CD4-positive, alpha-beta T cell treated with Interleukin-1 beta for 1 hour (primary cell): ENCODE measurements around the gene ZNF398.

Source experiments
- DNase-seq, 2 donors: peaks; one replicate each; pipeline ENCODE4 v3.0.0-alpha.2; 2020 to 2022

The ZNF398 gene

GRCh38 chr7:149196151-149196704 is 49.0 kb downstream of the ZNF398 start:
- no peak for DNase-seq

DNA sequence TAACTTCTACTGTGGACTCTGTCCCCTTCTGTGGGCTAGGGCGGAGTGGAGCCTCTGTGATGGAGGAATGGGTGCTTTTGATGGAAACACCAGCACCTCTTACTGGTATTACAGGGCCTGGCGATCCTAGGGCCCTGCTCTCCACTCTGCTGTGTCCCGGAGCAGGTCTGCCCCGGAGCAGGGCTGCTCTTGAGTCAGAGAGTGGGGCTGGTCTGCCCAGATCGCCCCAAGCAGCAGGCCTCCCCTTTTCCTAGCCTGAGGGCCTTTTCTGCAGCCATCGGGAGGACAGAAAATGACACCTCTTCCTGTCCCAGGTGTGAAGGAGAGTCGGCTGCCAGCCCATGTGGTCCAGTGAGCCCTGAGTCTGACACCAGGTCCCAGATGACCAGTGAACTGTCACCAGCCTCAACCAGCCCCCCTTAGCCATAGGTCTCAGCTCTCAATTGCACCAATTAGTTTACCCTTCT is 49.5 kb downstream of the ZNF398 start:
- no peak for DNase-seq

GRCh38 chr7:149197675-149198074 is 50.4 kb downstream of the ZNF398 start:
- no peak for DNase-seq

DNA sequence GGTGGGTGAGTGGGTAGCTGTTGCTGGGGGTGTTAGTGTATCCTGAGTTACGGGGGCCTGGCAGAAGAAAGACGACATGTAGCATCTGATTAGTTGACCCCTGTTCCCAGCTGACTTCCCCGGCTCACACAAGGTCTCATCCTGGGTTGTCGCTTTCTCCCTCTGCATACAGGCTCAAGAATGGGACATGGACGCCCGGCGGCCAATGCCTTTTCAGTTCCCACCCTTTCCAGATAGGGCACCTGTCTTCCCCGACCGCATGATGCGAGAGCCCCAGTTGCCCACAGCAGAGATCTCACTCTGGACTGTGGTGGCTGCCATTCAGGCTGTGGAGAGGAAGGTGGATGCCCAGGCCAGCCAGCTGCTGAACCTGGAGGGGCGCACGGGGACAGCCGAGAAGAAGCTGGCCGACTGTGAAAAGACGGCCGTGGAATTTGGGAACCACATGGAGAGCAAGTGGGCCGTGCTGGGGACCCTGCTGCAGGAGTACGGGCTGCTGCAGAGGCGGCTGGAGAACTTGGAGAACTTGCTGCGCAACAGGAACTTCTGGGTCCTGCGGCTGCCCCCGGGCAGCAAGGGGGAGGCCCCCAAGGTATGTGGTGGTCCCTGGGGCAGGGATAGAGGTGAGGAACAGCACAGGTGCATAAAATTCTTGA is 51.0 kb downstream of the ZNF398 start:
- no peak for DNase-seq

DNA sequence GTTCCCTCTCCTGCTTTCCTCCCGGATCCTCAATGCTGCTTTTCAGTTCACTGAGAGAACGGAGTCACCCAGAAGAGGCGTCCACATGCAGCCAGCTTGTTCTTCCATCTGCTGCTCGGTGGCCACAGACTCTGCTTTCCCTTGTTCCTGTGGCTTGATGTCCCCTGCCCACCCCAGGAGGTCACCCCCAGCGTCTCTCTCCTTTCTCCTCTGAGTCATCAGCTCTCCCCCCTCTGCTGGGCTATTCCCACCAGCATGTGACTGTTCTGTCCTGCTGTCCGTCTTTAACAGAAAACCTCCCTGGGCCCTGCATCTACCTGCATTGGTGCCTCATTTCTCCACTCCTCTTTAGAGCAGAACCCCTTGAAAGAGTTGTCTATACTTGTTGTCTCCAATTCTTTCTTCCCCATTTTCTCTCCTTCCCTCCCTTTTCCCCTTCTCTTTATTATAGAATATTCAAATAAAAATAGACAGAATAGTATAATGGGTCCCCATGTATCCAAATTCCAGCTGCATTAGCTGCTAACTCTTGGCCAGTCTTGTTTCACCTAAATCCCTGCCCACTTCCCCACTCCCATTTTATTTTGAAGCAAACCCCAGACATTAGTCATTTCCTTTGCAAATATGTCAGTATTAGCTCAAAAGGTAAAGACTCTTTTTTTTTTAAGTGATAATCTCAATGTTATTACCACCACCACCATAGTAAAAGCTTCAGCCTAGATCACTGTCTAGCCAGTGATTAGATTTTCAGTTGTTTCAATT is 52.2 kb downstream of the ZNF398 start:
- no peak for DNase-seq

- DNase-seq: no peak
These were observed 55.6 kb downstream of the ZNF398 start for GRCh38 chr7:149202831-149203231.

DNA sequence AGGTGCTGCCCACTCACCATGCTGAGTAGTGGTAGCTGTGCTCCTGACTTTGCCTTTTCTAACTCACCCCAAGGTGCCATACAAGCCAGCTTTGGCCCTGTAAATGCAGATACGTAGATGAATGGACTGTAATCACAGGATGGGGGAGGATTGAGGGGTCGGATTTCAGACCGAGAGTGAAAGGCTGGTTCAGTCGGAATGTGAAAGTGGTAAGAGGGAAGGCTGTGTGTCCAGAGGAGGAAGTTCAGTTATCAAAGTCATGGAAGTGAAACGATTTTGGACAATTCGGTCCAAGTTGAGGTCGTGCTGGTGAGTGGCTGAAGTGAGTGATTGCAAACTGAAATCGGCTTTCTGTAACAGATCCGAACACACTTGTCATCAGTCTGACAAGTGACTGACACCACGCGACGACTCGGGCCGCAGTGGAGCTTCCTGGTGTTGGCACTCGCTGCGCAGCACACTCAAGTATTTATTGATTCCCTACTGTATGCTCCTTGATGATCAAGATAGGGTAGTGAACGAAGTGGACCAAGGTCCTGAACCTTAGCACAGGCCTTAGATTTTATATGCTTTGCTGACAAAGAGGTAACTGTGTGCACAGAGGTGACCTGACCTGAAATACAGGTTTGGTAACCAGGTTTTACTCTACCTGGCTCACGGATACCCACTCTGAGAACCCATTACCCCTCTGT is 58.6 kb downstream of the ZNF398 start:
- no peak for DNase-seq

DNA sequence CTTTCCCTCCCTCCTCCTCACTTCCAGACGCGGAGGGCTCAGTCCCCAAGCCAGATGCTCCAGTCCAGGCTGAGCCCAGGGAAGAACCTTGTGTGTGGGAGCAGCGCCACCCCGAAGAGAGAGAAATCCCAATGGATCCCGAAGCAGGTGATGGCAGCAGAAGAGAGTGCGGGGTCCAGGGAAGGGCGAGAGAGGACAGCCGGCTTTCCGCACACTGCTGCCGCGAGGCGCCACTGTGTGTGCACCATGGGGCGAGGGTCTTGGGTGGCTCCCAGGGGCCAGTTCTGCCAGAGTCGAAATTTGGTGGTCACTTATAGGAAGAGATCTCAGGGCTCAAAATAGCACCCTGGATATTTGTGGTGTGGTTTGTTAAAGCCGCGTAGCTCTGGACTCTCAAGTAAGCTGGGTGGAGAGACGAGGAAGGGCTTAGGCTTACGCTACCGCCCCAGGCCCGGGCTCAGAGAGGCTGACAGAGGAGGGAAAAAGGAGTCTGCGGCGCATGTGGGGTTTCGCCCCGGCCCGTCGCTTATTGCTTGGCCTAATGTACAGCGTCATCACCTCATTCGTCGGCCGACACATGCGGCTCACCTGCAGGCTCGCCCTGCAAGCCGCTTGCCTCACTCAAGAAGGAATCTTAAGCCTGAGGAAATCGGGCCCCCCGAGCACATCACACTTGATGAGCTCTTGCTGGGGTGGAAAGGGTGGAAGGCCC is 60.2 kb downstream of the ZNF398 start:
- no peak for DNase-seq

GRCh38 chr7:149209518-149210269 is 62.4 kb downstream of the ZNF398 start:
- peak; percentile 45 to 62 for DNase-seq

GRCh38 chr7:149210551-149210950 is 63.3 kb downstream of the ZNF398 start:
- no peak for DNase-seq

DNA sequence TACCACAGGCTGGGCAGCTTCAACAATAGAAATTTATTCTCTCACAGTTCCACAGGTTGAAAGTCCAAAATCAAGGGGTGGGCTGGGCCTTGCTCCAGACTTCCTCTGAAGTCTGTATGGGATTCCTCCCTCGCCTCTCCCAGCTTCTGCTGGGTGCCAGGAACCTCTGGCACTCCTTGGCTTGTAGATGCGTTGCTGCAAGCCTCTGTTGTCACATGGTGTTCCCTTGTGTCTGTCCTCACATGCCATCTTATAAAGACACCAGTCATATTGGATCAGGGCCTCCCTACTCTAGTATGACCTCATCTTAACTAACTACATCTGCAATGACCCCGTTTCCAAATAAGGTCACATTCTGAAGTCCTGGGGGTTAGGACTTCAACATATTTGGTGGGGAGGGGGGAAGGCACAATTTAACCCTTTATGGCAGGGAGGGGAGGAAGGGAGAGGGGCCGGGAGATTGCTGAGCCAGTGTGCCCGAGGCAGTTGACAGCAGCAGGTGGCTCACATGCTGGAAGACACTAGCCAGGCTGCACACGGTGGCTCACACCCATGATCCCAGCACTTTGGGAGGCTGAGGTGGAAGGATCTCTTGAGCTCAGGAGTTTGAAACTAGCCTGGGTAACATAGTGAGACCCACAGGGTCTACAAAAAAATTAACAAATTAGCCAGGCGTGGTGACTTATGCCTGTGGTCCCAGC is 66.9 kb downstream of the ZNF398 start:
- no peak for DNase-seq

DNA sequence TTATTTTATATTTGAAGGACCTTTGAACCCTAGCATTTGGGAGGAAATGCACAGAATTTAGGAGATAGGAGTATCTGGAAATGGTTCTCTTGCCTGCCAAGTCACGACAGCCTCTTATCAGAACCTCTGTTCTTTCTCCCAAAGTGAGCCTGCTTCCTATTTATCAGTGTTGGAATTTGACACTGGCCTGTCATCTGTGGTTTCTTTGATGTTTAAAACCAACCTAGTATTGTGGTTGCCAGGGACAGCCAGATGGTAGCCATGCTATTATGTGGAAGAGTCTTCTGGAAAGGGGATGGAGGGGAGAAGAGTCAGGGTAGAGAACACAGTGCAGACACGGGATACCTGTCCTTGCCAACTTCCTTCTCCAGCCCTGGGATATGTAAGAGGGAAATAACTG is 69.1 kb downstream of the ZNF398 start:
- no peak for DNase-seq

DNA sequence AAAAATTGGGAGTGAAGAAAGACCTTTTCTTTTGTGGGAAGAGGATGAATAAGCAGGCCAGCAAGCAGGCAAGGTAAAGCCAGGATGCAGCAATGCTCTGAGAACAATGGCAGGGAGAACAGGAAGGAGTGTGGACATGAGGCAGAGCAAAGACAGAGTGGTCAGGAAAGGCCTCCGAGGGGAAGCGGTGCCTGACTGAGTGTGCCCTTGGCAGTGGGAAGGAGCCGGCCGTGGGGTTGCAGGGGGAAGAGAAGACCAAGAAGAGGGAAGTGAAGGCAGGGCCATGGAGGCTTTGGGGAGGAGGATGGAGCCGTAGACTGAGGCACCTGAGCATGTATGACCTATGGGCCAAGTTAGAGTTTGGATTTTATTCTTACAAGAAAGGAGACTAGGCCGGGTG is 70.3 kb downstream of the ZNF398 start:
- no peak for DNase-seq

DNA sequence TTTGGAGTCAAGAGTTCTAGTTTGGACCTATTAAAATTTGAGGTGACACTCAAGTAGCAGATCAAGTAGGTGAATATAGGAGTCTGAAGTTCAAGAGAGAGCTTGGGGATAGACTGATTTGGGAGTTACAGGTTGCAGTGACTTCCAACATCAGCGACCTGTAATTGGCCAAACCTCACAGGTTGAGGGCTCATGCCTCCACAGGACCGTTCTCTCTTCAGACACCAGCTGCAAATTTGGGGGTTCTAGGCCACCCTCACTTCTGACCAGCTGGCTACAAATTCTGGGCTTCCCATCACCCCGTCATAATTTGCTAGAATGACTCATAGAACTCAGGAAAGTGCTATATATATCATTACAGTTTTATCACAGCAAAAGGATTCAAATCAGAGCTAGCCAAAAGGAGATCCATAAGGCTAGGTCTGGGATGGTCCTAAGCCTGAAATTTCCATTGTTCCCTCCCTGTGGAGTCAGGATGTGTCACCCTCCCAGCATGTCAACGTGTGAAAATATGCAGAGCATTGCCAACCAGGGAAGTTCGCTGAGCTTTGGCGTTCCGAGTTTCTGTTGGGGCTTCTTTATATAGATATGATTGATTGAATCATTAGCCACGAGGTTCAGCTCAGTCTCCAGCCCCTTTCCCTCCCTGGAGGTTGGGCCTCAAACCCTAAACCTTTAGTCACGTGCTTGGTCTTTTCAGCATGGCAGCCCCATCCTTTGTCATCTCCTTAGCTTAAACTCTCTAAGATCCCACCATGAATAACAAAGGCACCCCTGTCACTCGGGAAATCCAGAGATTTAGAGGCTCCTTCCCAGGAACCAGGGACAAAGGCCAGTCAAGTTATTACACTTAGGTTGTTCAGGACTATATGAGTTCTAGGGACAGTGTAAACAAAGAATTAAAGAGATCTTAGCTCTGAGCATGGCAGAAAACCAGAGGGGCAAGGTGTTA is 71.5 kb downstream of the ZNF398 start:
- no peak for DNase-seq

DNA sequence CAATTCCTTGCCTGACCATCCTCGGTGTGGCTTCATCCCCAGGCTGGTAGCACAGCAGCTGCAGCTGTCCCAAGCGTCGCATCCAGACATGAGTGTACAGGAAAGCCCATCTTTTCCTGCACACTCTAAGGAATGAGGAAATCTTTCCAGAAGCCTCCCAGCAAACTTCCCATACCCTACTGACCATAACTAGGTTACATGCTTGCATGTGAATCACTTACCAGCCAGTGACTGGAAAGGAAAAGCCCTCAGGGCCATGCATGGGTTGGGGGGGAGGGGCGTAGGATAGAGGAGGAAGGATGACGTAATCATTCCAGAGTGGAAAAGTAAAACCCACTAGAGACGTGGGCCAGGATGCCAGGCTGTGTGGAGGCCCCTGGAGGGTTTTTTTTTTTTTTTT is 73.3 kb downstream of the ZNF398 start:
- DNase-seq: no peak

- no peak for DNase-seq
These were observed 75.9 kb downstream of the ZNF398 start for GRCh38 chr7:149223176-149223575.

DNA sequence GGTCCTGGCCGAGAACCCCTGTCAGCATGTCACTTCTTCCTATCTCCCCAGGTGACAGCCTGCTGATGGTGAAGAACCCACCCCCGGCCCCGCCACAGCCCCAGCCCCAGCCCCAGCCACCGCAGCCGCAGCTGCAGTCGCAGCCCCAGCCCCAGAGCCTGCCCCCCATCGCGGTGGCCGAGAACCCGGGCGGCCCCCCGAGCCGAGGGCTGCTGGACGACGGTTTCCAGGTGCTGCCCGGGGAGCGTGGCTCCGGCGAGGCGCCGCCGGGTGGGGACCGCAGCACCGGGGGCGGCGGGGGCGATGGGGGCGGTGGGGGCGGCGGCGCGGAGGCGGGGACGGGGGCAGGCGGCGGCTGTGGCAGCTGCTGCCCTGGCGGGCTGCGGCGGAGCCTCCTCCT is 76.5 kb downstream of the ZNF398 start:
- DNase-seq: no peak

DNA sequence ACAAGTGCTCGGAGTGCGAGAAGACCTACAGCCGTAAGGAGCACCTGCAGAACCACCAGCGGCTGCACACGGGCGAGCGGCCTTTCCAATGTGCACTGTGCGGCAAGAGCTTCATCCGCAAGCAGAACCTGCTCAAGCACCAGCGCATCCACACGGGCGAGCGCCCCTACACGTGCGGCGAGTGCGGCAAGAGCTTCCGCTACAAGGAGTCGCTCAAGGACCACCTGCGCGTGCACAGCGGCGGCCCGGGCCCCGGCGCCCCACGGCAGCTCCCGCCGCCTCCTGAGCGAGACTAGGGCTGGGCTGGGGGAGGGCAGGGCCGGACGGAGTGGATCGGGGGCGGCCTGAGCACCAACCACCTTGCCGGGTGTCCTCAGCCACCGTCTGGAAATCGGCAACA is 77.1 kb downstream of the ZNF398 start:
- DNase-seq: no peak

- no peak for DNase-seq
These were observed 77.9 kb downstream of the ZNF398 start for GRCh38 chr7:149225106-149225505.

GRCh38 chr7:149225656-149226055 is 78.4 kb downstream of the ZNF398 start:
- no peak for DNase-seq
